Measurements from ENCODE around the gene THADA.
"Not testable (repeated sequence)": the region's sequence is repeated elsewhere in the genome, so short reads cannot be mapped to it uniquely, and the experiment has no call there.

Gene THADA

DNA sequence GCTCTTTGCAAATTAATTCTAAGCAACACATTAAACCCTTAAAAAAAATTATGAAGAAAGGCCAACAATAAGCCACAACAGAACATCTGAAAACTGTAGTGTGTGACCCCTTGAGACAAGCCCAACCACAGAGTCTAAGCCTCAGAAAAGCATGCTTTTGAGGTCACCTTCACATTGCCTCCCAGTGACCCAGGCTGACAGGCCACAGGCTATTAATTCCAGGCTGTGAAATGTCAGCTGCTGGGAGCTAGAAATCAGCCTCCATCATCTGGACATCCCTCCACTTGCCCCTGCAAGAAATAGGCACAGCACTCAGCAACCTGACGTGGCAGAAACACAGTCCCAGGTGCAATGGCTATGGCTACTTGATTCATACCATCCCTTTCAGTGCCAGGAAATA is 190.0 kb downstream of the THADA start:
- DNase-seq, result no peak

GRCh38 chr2:43402452-43402937 is 193.3 kb downstream of the THADA start:
- no peak for DNase-seq

DNA sequence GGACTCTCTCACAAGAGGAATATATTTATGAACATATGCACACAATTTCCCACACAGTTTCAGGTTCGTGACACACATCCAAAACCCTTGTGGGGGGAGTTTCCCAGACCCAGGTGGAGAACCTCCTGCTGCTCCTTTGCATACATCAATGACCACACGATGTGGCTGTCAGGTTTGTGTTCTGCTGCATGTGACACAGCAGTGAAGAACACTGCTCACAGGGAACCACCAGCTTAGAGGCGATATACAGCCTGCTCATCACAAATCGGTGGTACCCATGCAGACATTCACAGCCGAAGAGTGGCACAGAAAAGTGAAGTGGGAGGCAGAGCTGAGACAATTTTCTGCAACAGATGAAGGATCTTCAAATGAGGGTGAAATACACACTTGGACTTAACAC is 193.8 kb downstream of the THADA start:
- DNase-seq, result no peak

GRCh38 chr2:43400508-43400907 is 195.3 kb downstream of the THADA start:
- DNase-seq, result no peak

GRCh38 chr2:43399515-43400264 is 196.1 kb downstream of the THADA start:
- no peak for DNase-seq

- no peak for DNase-seq
Observed at GRCh38 chr2:43399098-43399497, 196.7 kb downstream of the THADA start.

GRCh38 chr2:43397821-43398220 is 198.0 kb downstream of the THADA start:
- DNase-seq, result no peak

- DNase-seq, result no peak
Observed at GRCh38 chr2:43397411-43397810, 198.4 kb downstream of the THADA start.

DNA sequence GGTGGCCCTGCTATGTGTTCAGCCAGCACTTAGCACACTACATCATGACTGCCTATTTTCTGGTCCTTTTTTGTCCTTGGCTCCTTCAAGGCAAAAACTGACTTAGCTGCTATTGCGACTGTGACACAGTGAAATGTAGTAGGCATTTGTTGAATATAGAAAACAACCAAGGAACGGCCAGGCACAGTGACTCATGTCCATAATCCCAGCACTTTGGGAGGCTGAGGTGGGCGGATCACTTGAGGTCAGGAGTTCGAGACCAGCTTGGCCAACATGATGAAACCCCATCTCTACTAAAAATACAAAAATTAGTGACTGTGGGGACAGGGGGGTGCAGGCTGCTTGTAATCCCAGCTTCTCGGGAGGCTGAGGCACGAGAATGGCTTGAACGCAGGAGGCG is 199.5 kb downstream of the THADA start:
- DNase-seq, result not testable (repeated sequence)

GRCh38 chr2:43393918-43394317 is 201.9 kb downstream of the THADA start:
- DNase-seq, result no peak

GRCh38 chr2:43391878-43392215 is 204.0 kb downstream of the THADA start:
- DNase-seq, result no peak

DNA sequence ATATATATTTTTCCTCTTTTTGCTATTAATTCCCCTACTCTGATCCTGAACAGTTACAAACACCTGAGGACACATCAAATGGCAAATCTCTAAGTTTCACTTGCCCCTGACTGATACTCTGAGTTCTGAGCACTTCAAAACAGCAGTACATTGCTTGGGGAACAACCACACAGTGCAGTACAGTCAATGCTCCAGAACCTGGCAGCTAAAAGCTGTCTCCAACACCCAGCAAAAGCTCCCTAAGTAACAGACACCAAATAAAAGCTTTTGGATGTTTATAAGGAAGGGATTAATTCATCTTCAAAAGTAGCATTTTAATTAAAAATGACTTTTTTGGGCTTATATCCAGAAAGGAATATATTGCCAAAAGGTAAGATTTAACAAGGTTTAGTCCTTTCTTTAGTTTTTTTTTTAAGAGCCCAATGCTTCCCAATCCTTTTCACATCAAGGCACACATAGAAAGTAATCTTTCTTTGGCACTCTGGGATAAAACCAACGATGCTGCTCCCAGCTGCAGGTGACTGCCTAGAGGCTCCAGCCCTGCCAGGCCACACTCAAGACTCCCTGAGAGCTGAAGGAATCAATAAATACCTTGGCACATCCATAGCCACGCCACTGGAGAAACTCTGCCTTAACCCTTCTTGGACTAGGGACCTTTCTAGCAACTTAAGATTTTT is 204.5 kb downstream of the THADA start:
- no peak for DNase-seq

GRCh38 chr2:43389581-43390466 is 206.0 kb downstream of the THADA start:
- DNase-seq, result no peak

GRCh38 chr2:43388371-43388770 is 207.5 kb downstream of the THADA start:
- no peak for DNase-seq

- no peak for DNase-seq
Observed at GRCh38 chr2:43387092-43388062, 208.5 kb downstream of the THADA start.

DNA sequence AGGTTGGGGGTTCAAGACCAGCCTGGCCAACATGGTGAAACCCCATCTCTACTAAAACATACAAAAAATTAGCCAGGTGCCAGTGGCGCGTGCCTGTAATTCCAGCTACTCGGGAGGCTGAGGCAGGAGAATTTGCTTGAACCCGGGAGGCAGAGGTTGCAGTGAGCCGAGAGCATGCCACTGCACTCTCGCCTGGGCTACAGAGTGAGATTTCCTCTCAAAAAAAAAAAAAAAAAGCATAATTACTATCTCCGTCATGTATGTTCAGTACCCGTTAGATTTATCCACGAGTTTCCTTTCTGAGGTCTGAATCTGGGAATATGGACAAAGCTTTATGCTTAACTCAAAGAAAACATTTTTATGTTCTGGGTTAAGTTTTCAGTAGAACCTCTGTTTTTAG is 209.2 kb downstream of the THADA start:
- not testable (repeated sequence) for DNase-seq

- DNase-seq, result no peak
Observed at GRCh38 chr2:43384143-43384542, 211.7 kb downstream of the THADA start.

GRCh38 chr2:43383533-43383932 is 212.3 kb downstream of the THADA start:
- no peak for DNase-seq

- no peak for DNase-seq
Observed at GRCh38 chr2:43379494-43379893, 216.3 kb downstream of the THADA start.

- no peak for DNase-seq
Observed at GRCh38 chr2:43377327-43377726, 218.5 kb downstream of the THADA start.

DNA sequence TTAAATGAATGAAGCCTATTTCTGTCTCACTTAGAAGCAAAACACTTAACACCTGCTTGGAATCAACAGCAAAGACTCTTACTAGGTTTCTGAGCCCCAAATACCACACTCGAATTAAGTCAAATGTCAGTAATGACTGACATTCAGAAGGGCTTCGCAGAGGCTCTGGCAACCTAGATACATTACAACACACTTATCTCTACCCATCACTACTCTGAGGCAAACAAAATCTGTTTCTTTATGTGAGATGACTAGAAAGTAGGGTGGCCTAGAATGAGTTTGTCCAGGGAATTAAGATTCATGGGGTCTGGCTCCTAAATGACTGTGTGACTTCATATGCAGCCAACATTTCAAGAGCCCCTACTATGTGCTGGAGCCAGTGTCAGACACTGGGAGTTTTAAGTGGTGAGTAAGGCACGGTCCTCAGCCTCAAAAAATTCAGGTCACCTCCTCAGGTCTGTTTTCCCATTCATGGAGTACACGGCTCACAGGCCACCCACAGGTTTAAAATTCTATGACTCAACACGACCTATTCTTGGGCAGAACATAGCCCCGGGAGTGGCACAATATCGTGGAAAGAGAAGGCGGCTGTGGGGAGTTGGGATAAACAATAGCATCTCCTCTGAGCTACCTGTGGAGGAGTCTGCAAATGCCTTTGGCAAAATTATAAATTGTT is 219.2 kb downstream of the THADA start:
- DNase-seq, result no peak

All from activated CD8-positive, alpha-beta memory T cell treated with anti-CD3 and anti-CD28 coated beads, Interleukin-2, amount 50 U/mL, for 4 hours (primary cell).